ENCODE measurements around the gene STAM2.

DNA sequence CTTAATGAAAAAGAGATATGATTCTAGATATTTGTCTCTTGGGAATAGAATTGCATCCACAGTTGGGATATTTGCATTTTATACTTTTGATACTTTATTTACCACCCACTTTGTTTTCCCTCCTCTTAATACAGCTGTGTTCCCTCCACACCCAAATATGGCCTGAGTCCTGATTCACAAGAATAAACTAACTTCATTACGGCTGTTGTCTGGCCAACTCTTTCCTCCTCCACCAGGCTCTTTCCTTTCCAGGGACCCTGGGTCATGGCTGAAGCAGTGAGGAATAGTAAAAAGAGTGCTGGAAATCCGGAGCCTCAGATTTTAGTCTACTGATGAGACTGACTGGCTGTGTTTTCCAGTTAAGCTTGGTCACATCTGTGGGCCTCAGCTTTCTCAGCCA, 48.4 kb upstream of the STAM2 start:
- TF ChIP-seq CTCF (conservative IDR thresholded peaks at IDR 0.05; ENCODE audit: low read length) (no peak), EZH2phosphoT487 (IDR thresholded peaks at IDR 0.05; ENCODE audit: borderline replicate concordance) (no peak)

Data from Loucy (cell line).